DOHH2 (cell line): ENCODE results near the gene KCNK15.

ENCODE experiments used
- H3F3A ChIP-seq: fragments of 200-600 bp; sonication (generic), shearing (Covaris generic); 2 replicates; pipeline ENCODE4 v1.6.0; 2016; ENCODE audit warnings: antibody characterized with exemption, mild to moderate bottlenecking; ENCODE audit not compliant: control insufficient read depth, insufficient read depth
- H3K27ac ChIP-seq: fragments of 200-600 bp; sonication (generic); 2 replicates; pipeline ENCODE4 v1.5.1; 2014; ENCODE audit warnings: low read depth, mild to moderate bottlenecking, low read length, moderate library complexity
- H3K27me3 ChIP-seq: fragments of 200-600 bp; sonication (generic); 2 replicates; pipeline ENCODE4 v1.6.1; 2014; ENCODE audit warnings: mild to moderate bottlenecking, low read length, mixed read lengths; ENCODE audit not compliant: control insufficient read depth
- H3K36me3 ChIP-seq: fragments of 200-600 bp; sonication (generic); 2 replicates; pipeline ENCODE4 v1.6.1; 2014; ENCODE audit warnings: mild to moderate bottlenecking, low read length, moderate library complexity, mixed read lengths; ENCODE audit not compliant: control insufficient read depth
- H3K4me1 ChIP-seq: fragments of 200-600 bp; sonication (generic); 2 replicates; pipeline ENCODE4 v1.6.1; 2014; ENCODE audit warnings: mild to moderate bottlenecking, low read length, mixed read lengths; ENCODE audit not compliant: control insufficient read depth
- H3K4me2 ChIP-seq: fragments of 200-600 bp; sonication (generic); 2 replicates; pipeline ENCODE4 v1.6.0; 2014; ENCODE audit warnings: mild to moderate bottlenecking, low read length, moderate library complexity
- H3K4me3 ChIP-seq: fragments of 200-600 bp; sonication (generic); 2 replicates; pipeline ENCODE4 v1.5.1; 2014; ENCODE audit warnings: mild to moderate bottlenecking, low read length, mixed read lengths
- H3K79me2 ChIP-seq: fragments of 200-600 bp; sonication (generic); 2 replicates; pipeline ENCODE4 v1.6.1; 2014; ENCODE audit warnings: mild to moderate bottlenecking, low read length, mixed read lengths; ENCODE audit not compliant: control insufficient read depth
- H3K9me2 ChIP-seq: fragments of 200-600 bp; sonication (generic); replicated peaks from 2 replicates; pipeline ENCODE4 v1.6.1; 2014; ENCODE audit warnings: mild to moderate bottlenecking, low read length, mixed read lengths; ENCODE audit not compliant: control insufficient read depth
- H3K9me3 ChIP-seq: fragments of 200-600 bp; sonication (generic); 2 replicates; pipeline ENCODE4 v1.6.1; 2014; ENCODE audit warnings: antibody characterized with exemption, low read length, mixed read lengths; ENCODE audit not compliant: control insufficient read depth, insufficient read depth
- H4K20me1 ChIP-seq: fragments of 200-600 bp; sonication (generic); 2 replicates; pipeline ENCODE4 v1.6.0; 2014; ENCODE audit warnings: low read depth, mild to moderate bottlenecking, antibody characterized with exemption, low read length, moderate library complexity; ENCODE audit not compliant: control insufficient read depth, insufficient read depth
- EZH2phosphoT487 ChIP-seq: fragments of 200-600 bp; sonication (generic); IDR thresholded peaks from 2 replicates; pipeline ENCODE4 v1.6.1; 2017; ENCODE audit warnings: borderline replicate concordance, mild to moderate bottlenecking, antibody characterized with exemption, low read length, moderate library complexity, mixed read lengths
- TF ChIP-seq, protein P1 (sequence below): fragments of 200-600 bp; sonication (generic); IDR thresholded peaks from one replicate; pipeline ENCODE4 v1.5.1; 2014; ENCODE audit warnings: antibody characterized with exemption, mild to moderate bottlenecking, low read depth, low read length; ENCODE audit not compliant: poor library complexity, severe bottlenecking

The KCNK15 gene

GRCh38 chr20:44733341-44734069 lies 12.2 kb upstream of the KCNK15 start:
- no peak overlapping the region for H3K4me2 ChIP-seq
- peaks cover 8% of the 10 kb centered on the region for H3K36me3 ChIP-seq
- H3K4me3 ChIP-seq: no peak overlapping the region
- no peak overlapping the region for H3K27ac ChIP-seq
- no peaks in the 10 kb centered on the region for H3K9me2 ChIP-seq
- peaks cover 14% of the 10 kb centered on the region for H3K4me1 ChIP-seq
- no peaks in the 10 kb centered on the region for H3F3A ChIP-seq
- no peaks in the 10 kb centered on the region for H4K20me1 ChIP-seq
- H3K79me2 ChIP-seq: no peaks in the 10 kb centered on the region
- H3K9me3 ChIP-seq: peaks cover 14% of the 10 kb centered on the region
- TF ChIP-seq, protein P1, sequence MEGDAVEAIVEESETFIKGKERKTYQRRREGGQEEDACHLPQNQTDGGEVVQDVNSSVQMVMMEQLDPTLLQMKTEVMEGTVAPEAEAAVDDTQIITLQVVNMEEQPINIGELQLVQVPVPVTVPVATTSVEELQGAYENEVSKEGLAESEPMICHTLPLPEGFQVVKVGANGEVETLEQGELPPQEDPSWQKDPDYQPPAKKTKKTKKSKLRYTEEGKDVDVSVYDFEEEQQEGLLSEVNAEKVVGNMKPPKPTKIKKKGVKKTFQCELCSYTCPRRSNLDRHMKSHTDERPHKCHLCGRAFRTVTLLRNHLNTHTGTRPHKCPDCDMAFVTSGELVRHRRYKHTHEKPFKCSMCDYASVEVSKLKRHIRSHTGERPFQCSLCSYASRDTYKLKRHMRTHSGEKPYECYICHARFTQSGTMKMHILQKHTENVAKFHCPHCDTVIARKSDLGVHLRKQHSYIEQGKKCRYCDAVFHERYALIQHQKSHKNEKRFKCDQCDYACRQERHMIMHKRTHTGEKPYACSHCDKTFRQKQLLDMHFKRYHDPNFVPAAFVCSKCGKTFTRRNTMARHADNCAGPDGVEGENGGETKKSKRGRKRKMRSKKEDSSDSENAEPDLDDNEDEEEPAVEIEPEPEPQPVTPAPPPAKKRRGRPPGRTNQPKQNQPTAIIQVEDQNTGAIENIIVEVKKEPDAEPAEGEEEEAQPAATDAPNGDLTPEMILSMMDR: peak; percentile 66
- TF ChIP-seq EZH2phosphoT487: no peak
- H3K27me3 ChIP-seq: no peaks in the 10 kb centered on the region

GRCh38 chr20:44734938-44735337 lies 10.7 kb upstream of the KCNK15 start:
- no peak for TF ChIP-seq EZH2phosphoT487
- TF ChIP-seq, protein P1: no peak
- Histone ChIP-seq H3K9me3 (peaks cover 20% of the 10 kb centered on the region), H3K36me3 (peaks cover 8% of the 10 kb centered on the region), H3K79me2 (no peaks in the 10 kb centered on the region), H3K4me1 (peaks cover 18% of the 10 kb centered on the region), H3F3A (no peaks in the 10 kb centered on the region), H3K9me2 (no peaks in the 10 kb centered on the region), H3K27me3 (no peaks in the 10 kb centered on the region), H4K20me1 (no peaks in the 10 kb centered on the region), H3K4me2 (no peak overlapping the region), H3K27ac (no peak overlapping the region), H3K4me3 (no peak overlapping the region)

DNA sequence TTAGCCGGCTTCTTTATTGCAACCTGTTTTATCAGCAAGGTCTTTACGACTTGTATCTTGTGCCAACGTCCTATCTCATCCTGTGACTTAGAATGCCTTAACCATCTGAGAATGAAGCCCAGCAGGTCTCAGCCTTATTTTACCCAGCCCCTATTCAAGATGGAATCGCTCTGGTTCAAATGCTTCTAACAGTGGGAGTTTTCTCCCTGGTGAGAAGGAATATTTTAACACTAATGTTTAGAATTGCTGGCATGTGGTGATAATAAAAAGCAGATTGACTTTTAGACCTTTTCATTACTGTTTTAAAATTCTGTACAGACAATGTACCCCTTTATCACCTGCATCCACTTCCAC lies 9.9 kb upstream of the KCNK15 start:
- H3K9me2 ChIP-seq: no peaks in the 10 kb centered on the region
- H3K4me2 ChIP-seq: peak overlapping the region; percentile 63
- H3K27ac ChIP-seq: no peak overlapping the region
- no peaks in the 10 kb centered on the region for H3F3A ChIP-seq
- TF ChIP-seq, protein P1: no peak
- no peak for TF ChIP-seq EZH2phosphoT487
- peaks cover 18% of the 10 kb centered on the region for H3K4me1 ChIP-seq
- peaks cover 20% of the 10 kb centered on the region for H3K9me3 ChIP-seq
- no peaks in the 10 kb centered on the region for H3K79me2 ChIP-seq
- H3K4me3 ChIP-seq: peak overlapping the region; percentile 57
- no peaks in the 10 kb centered on the region for H4K20me1 ChIP-seq
- H3K27me3 ChIP-seq: no peaks in the 10 kb centered on the region
- H3K36me3 ChIP-seq: peaks cover 8% of the 10 kb centered on the region
